Fibroblast of peridontal ligament (primary cell): ENCODE measurements around the gene PPP4C.
"Not testable (repeated sequence)": the region's sequence is repeated elsewhere in the genome, so short reads cannot be mapped to it uniquely, and the experiment has no call there.

Experiments
- DNase-seq: peaks from one replicate; pipeline ENCODE4 v3.0.0-alpha.2; 2010; ENCODE audit errors: extremely low read depth

PPP4C gene

DNA sequence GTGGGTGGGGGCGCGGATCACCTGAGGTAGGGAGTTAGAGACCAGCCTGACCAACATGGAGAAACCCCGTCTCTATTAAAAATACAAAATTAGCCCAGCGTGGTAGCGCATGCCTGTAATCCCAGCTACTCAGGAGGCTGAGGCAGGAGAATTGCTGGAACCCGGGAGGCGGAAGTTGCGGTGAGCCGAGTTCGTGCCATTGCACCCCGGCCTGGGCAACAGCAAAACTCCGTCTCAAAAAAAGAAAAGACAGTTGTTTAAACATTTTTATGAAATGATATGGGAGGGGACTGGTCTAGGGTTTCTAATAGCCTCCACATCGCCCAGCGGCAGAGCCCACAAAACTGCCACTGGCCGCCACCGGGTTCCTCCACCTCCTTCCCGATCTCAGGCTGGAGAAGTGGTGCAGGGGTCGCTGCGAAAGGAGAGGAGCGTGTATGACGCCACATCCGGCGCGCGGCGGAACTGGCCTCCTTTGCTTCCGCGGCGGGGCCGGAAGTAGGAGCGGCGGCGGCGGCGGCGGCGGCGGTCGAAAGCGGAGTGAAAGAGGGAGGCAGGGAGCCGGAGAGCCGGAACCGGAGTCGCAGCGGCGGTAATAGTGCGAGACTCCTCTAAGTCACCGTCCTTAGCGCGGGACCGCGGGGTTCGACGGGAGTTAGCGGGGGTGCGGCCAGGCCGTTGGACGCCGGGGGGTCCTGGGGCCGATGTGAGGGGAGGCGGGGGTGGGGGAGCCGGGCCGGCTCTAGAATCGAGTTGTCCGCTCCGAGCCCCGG lies at the start of gene PPP4C:
PPP4C (plus strand) TSS at position 492 of the 773 bp plus-strand sequence. CDS start 384 bp downstream, outside the sequence.
- DNase-seq, result peak; percentile 84

DNA sequence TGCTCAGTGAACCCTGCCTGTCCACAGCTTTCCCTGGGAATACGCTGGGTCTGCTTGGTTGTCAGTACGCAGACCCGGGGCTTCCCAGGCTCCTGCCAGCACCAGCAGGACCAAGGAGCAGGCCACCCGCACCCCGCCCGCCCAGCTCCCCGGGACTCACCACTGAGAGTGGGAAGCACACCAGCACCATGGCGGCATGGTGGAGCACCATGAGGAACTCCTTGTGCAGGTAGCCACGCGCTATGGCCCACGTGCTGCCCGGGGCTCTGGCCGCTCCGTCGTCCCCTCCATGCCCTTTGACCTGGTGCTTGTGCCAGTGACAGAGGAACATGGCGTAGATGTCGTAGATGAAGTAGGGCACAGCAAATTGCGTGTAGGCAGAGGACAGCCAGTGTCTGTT lies 49.3 kb upstream of the PPP4C start:
- no peak for DNase-seq

DNA sequence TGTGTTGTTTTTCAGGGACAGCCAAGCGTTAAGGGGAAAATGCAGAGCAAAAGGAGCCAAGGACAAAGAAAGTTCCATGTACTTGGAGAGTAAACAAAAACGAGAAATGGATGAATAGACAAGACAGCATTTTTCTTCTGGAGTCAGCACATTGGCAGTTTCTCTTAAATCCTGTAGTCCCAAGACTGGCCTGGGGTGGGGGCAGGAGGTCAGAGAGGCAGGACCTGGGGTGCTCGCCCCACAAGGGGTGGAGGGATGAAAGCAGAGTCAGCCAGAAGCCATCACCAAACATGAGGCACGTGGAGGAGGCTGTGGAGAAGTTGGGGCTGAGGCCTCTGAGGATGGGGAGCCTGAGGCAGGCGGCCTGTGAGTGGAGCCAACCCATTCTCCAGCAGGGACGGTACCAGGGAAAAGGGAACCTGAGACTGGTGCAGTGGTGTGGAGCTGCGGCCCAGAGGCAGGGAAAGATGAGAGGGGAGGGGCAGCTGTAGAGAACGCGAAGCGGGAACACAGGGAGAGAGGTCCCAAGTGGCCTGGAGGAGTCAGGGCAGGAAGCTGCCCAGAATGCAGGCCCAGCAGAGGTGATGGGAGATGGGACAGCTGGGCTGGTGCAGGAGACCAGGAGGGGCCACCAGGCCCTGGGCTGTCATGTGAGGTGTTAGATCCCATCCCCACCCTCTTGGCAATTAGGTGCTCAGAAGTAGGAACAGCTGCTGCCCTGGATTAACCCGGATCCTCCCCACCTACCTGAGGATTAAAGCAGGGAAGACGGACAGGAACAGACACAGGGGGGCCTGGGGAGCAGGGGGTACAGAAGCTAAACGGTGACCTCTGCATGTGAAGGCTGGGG lies 48.0 kb upstream of the PPP4C start:
- DNase-seq, result no peak

DNA sequence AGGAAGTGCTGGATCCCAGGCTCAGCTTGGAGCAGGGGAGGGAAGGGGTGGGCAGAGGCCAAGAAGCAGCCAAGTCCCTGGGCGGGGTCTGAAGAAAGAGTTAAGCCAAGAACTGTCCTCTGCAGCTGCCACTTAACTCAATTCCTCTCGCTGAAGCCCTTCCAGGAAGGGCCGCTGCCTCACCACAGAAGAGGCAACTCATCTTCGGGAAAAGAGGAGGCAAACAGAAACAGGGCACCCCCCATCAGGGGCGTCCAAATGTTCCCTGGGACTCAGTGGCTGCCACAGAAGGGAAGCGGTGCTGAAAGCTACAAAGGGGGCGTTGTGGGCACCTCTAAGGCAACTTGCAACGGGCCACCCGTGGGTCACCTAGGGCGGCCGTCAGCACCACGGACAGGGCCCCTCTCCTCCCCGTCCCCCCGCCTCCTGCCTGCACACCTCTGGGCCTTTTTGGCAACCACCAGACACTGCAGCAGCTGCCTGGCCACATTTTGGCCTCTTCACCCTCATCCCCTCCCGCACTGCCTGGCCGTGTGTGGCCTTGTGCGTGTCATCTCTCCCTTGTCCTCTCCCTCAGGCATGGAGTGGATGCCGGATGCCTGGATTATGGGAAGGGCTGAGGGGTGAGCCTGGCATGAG lies 47.2 kb upstream of the PPP4C start:
- no peak for DNase-seq

DNA sequence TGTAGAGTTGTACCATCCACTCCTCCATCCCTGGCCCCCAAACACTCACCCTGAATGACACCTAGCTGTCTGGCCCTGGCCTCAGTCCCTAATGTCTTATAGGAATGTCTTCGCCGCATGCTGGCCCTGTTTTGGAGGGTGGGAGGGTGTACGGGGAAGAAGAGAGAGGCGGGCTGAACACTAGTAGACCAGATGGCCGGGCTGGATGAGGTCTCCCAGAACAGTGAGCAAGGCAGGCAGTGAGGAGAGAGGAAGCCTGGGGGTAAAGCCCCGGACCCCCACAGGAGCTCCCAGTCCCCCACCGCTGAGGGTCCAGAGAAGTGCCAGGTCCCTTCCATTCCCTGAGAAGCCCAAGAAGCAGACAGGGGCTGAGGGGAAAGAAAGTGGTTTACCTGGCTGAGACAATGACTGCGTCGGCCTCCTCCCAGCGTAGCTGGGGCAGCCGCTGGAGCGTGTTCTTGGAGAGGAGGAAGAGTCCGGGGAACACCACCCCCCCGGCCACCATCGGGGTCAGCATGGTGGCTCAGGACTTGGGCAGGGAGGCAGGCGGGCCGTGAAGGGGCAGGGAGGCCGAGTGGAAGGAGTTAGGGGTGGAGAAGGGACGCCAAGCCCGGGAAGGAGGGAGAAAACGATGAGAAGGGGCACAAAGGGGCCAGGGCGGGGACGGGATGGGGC lies 45.6 kb upstream of the PPP4C start:
- no peak for DNase-seq

DNA sequence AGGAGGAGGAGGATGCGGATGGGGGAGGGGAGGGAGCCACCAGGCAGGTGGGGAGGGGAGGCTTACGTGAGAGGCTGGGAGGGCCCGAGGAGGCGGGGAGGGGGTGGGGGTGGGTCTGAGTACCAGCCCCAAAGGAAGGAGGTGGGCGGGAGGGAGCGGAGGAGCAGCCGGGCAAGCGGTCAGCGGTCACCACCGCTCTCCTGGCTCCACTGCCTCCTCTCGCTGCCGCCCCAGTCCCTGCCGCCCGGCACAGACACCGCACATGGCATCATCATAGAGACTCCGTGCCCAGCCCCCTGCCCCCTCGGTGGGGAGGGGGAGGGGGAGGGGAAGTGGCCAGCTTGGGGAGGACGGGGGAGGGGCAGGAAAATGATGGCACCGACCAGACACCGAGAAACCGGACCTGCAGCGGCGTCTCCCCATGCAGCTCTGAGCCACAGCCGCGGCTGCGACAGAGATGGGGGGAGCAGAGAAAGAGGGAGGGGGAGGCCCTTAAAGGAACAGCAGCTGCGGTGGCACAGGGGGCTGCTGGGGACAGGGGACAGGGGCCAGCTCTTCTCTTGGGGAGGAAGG lies 44.9 kb upstream of the PPP4C start, which contains the start of gene TLCD3B:
TLCD3B (minus strand) TSS at position 431 of the 573 bp plus-strand sequence. CDS start 744 bp downstream, outside the sequence.
- DNase-seq, result no peak

DNA sequence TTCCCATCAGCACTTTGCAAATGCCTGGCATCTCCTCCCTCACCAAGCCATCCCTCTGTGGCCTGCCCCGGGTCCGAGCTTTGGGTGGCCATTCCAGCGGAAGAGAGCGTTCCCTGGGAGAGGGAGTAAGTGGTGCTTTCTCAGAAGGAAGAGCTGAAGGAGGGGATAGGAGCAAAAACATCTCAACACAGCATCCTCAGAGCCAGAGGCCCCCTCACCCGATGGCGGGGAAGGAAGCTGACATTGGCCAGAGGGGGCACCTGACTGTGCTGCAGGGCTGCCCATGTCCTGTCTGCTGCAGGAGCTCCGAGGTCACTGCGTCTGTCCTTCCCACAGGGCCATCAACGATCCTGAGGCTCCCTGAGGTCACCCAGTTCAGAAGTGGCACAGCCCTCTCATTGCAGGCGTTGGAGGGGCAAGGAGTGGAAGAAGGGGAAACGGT lies 44.3 kb upstream of the PPP4C start:
- no peak for DNase-seq

DNA sequence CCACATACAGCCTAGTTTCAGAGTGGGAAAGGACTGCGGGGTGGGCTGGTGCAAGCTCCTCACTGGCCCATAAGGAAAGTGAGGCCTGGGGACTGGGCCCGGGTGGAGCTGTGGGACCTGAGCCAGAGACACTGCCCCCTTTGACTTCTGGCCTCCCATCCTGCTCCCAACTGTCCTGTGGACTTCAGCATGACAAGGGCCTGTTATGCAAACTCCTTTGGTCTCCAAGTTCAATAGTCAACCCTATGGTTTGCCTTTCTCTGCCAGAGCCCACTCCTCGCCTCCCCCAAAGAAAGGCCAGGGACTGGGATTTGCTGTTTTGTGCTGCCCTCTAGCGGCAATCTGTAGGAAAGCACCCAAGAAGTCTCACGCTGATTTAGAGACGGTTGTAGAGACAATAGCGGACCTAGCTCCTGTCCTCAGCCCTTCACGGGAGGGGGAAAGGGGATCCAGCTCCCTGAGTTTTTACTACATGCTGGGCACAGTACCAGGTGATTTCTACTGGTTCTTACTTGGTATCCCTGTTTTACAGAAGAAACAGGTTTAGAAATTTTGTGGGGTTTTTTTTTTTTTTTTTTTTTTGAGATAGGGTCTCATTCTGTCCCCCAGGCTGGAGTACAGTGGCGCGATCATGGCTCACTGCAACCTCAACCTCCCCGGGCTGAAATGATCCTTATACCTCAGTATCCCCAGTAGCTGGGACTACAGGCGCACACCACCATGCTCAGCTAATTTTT lies 43.5 kb upstream of the PPP4C start:
- peak; percentile 78 for DNase-seq

DNA sequence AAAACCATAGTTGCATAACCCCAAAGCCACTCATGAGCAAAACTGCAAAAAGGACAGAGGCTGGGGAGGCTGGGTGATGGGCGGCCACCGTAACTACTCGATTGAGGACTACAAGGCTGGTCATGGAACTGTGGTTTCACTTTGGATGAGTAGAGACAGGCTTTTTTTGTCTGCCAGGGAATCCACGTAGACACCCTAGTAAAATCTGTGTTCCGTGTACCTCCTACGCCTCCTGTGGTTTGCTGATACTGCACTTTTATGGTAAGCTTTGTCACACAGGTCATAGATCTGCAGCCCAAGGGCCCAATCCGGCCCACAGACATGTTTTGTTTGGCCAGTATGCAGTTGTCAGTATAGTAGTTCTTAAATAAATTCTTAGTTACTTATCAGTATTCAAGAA lies 42.5 kb upstream of the PPP4C start:
- no peak for DNase-seq

DNA sequence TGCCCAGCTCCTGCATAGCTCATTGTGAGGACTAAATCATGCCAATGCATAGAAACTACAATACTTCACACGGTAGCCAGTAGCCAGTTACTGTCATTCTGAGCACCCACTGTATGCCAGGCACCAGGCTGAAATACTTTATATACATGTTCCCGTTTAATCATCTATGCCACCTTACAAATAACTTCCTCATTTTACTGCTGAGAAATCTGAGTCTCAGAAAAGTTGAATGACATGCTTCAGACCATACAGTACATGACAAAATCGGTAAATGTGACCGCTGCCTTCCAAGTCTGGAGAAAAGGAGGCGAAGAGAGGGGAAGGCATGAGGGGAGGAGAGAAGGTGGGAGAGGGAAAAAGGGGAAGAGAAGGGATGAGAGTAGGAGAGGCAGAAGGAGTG lies 35.6 kb upstream of the PPP4C start:
- no peak for DNase-seq

DNA sequence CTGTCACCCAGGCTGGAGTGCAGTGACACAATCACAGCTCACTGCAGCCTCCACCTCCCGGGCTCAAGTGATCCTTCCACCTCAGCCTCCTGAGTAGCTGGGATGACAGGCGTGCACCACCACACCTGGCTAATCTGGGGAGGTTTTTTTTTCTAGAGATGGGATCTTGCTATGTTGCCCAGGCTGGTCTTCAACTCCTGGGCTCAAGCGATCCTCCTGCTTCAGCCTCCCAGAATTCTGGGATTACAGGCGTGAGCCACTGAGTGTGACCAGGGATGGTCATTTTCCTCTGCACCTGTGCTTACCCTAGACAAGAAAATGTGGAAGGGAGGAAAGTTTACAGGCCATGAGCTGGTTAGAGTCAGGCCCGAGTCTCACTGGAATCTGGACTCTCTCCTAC lies 35.1 kb upstream of the PPP4C start:
- DNase-seq, result not testable (repeated sequence)

DNA sequence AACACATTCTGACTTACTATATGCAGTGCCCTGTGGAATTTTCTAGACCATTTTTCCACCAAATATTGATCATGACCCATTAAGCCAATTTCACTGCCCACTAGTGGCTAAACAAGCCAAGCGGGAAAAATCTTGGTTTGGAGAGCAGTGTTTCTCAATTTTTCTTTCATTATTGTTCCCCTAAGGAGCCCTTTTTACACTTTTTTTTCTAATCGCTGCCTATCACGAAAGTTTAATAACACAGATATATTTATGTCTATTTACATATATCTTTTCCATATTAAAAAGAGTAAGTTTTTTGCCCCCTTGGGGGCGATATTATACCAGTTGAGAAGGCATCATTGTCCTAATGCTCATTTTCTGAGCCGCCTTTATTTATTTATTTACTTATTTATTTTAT lies 34.0 kb upstream of the PPP4C start:
- peak; percentile 67 for DNase-seq

DNA sequence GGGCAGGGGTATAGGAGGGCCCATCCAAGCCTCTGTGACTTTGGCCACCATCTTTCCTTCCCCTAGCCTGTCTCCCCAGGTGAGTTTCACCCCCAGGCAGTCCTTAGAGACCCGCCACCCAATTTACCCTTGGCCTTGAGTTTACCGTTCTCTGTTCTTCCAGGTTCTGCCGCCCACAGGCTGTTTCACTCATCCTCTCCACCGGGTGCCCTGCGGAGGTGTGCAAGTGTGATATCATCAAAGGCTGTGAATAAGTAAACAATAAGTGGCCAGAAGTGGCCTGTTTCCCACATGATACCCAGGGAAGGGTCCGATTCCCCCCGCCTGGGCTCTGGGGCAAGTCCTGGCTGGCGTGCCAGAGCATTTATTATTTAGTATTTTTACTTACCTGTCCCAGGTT lies 29.6 kb upstream of the PPP4C start:
- no peak for DNase-seq

DNA sequence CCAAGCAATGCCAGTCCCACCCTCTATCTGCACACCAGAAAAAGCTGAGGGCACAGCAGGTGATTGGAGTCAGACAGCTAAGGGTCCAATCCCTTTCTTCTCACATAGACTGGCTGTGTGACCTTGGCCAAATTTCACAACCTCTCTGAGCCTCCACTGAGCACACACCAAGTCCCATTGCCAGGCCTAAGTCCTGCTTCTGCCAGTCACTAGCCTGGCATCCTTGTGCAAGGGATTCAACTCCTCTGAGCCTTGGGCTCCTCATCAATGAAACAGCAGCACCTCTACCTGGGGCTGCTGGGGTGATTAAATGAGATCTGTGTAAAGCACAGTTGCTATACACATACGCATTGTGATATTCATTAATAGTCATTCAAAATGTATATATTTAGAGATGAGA lies 29.2 kb upstream of the PPP4C start:
- DNase-seq, result no peak

DNA sequence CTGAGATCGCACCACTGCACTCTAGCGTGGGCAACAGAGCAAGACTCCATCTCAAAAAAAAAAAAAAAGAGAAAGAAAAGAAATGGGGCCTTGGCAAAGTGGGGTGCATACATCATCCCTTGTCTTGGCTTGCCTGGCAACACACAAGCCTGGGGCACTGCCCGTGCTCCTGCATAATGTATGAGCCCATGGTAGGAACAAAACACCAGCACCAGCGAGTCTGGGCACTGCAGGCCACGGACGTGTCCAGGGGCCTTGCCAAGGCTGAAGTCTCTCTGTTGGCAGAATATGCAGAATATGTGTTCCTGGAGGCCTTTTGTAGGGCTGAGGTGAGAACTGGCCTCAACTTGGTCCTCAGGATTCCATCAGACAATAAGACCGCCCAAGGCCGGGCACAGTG lies 25.9 kb upstream of the PPP4C start:
- DNase-seq, result no peak

DNA sequence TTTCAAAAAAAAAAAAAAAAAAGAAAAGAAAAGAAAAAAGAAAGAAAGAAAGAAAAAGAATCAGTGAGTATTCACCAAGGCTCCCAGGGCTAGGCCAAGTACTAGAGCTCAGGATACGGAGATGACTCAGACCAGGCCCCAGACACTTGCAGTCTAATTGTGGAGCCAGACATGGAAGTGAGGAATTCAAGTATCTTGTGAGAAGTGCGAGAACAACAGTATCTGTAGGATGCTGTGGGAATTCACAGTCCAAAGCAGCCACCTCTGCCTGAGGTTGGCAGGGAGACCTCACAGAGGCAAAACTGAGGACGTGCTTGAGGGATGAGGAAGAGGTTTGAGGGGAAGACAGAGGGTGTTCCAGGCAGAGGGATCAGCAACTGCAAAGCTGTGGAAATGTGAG lies 24.3 kb upstream of the PPP4C start:
- DNase-seq, result peak; percentile 37

DNA sequence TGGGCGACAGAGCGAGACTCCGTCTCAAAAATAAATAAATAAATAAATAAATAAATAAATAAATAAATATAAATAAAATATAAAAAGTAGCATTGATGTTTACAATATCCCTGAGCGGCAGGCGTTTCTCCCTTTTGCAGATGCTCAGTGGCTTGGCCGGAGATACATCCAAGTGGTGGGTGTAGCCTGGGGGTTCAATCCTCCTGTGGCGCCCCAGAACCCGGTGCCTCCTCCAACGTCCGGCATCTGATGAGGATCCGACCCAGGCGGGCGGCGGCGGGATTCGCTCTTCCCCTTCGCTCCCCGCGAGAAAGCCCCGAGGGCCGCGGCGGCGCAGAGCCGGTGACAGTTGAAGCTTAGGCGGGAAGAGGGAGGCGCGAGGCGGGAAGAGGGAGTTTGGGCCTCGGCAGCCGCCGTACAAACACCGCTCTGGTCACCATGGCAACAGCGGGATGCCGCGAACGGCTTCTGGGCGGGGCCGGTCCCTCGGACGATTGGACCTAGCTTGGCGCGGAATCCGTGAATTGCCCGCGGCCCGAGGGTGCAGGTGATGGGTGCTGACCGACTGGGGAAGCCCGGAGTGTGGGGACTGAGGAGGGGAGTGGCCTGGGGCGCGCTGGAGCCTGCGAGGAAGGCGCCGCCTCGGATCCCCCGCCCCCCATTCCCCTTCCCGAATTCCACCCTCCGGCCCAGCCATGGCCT lies 23.0 kb upstream of the PPP4C start:
- DNase-seq, result peak; percentile 86

DNA sequence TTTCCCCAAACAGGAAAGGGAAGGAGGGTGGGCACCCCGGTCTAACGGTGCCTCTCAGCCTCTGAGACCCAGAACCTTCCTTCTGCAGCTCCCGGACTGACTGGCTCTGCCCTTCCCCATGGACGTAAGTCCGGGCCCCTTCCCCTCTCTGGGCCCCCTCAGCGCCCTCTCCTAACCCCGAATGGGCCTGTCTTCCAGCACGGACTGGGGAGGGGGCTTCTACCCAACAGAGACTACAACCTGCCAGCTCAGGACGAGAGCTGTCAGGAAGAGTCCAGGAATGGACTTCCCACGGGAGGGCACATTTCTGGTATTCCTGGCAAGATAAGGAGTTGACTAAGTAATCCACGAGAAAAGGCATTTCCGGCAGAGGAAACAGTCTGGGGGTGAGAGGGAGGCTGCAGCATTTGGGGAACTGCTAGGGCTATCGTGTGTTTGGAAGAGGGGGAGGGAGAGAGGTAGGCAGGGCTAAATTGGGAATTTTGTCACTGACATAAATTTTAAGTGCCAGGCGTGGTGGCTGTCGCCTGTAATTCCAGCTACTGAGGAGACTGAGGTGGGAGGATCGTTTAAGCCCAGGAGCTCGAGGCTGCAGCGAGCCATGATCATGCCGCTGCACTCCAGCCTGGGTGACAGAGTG lies 22.3 kb upstream of the PPP4C start:
- DNase-seq, result no peak

DNA sequence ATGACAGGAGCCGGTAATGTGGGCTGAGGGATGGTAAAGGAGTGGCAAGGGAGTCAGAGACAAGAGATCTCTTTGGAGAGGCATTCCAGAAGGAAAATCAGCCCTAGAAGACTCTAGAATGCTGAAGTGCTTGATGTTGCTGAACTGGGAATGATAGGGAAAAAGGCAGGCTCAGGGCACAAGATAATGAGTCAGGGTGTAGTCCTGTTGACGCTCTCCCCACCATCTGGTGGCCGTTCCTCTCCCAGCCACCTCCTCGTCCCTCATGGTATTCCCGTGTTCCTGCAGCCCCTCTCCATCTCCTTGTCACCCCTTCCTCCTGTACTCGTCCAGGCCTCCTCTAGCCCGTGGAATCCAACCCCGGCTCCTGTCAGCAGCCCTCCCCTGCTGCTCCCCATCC lies 21.3 kb upstream of the PPP4C start:
- no peak for DNase-seq
